22Rv1 (cell line): Measurements from ENCODE around the gene CFAP45.

Experiments used
- ZFX ChIP-seq: fragments of 450-650 bp; IDR thresholded peaks from 2 replicates; pipeline ENCODE4 v1.6.1; 2017; ENCODE audit warnings: antibody characterized with exemption, borderline replicate concordance
- TF ChIP-seq, protein P1 (sequence below): fragments of 450-650 bp; IDR thresholded peaks from 2 replicates; pipeline ENCODE4 v1.5.1; 2017; ENCODE audit warnings: mild to moderate bottlenecking

DNA sequence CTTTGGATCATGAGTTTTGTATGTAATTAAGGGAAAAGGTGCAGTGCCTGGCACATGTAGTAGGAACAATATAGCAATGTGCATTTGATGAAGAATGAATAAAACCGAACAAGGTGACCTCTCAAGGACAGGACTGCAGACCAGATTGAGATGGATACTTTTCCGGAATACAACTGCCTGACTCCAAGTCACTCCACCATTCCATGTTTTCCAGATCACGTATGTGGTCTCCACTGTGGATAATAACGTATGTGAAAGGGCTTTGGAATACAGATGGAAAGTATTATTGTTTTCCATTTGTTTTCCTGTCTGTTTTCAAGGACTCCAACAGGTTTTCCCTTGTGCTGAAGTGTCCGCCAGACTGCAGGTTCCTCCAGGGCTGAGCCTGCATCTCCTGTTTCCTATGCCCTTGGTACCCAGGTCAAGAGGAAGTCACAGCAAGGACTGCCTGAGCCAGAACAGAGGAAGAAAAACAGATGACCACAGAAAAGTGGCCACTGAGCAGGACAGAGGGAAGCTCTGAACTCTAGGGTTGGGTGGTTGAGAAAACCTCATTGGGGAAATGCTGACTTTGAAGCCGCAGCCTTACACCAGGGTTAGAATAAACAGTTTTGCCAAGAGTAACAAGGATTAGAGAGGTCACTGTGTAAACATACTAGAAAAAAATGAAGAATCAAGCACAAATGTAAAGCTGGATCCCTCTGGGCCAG, 4.0 kb downstream of the CFAP45 start:
- TF ChIP-seq, protein P1, sequence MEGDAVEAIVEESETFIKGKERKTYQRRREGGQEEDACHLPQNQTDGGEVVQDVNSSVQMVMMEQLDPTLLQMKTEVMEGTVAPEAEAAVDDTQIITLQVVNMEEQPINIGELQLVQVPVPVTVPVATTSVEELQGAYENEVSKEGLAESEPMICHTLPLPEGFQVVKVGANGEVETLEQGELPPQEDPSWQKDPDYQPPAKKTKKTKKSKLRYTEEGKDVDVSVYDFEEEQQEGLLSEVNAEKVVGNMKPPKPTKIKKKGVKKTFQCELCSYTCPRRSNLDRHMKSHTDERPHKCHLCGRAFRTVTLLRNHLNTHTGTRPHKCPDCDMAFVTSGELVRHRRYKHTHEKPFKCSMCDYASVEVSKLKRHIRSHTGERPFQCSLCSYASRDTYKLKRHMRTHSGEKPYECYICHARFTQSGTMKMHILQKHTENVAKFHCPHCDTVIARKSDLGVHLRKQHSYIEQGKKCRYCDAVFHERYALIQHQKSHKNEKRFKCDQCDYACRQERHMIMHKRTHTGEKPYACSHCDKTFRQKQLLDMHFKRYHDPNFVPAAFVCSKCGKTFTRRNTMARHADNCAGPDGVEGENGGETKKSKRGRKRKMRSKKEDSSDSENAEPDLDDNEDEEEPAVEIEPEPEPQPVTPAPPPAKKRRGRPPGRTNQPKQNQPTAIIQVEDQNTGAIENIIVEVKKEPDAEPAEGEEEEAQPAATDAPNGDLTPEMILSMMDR = no peak
- no peak for TF ChIP-seq ZFX
